ENCODE data around the gene SPG7.
"Not testable (repeated sequence)": the region's sequence is repeated elsewhere in the genome, so short reads cannot be mapped to it uniquely, and the experiment has no call there.

Gene SPG7

DNA sequence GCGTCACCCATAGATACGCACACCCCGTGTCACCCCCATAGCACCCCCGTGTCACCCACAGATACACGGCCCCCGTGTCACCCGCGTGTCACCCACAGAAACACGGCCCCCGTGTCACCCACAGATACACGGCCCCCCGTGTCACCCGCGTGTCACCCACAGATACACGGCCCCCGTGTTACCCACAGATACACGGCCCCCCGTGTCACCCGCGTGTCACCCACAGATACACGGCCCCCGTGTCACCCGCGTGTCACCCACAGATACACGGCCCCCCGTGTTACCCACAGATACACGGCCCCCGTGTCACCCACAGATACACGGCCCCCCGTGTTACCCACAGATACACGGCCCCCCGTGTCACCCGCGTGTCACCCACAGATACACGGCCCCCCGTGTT is 79.5 kb downstream of the SPG7 start:
- DNase-seq (ENCODE audit: low spot score in 2 of 2); H3K4me3 Mint-ChIP-seq; H3K27me3 Mint-ChIP-seq; H3K4me1 Mint-ChIP-seq; H3K9me3 Mint-ChIP-seq; H3K36me3 Mint-ChIP-seq (ENCODE audit: insufficient read depth); H3K27ac Mint-ChIP-seq (ENCODE audit: low read depth); ATAC-seq (replicated peaks; ENCODE audit: extremely low read depth, poor library complexity, severe bottlenecking): not testable (repeated sequence)

- H3K27ac Mint-ChIP-seq (ENCODE audit: low read depth) = no peak overlapping the region
- H3K27me3 Mint-ChIP-seq = no peaks in the 10 kb centered on the region
- peaks cover 2% of the 10 kb centered on the region for H3K4me1 Mint-ChIP-seq
- DNase-seq (ENCODE audit: low spot score in 2 of 2) (no peak), ATAC-seq (replicated peaks; ENCODE audit: extremely low read depth, poor library complexity, severe bottlenecking) (no peak)
- no peak overlapping the region for H3K4me3 Mint-ChIP-seq
- H3K9me3 Mint-ChIP-seq = no peaks in the 10 kb centered on the region
- H3K36me3 Mint-ChIP-seq (ENCODE audit: insufficient read depth) = peaks cover 7% of the 10 kb centered on the region
Measured at GRCh38 chr16:89588413-89589109, 80.4 kb downstream of the SPG7 start.

GRCh38 chr16:89589241-89589926 is 81.2 kb downstream of the SPG7 start:
- H3K9me3 Mint-ChIP-seq = no peaks in the 10 kb centered on the region
- no peak overlapping the region for H3K4me3 Mint-ChIP-seq

GRCh38 chr16:89593841-89594240 is 85.6 kb downstream of the SPG7 start:
- H3K36me3 Mint-ChIP-seq (ENCODE audit: insufficient read depth) = peaks cover 7% of the 10 kb centered on the region
- ATAC-seq (replicated peaks; ENCODE audit: extremely low read depth, poor library complexity, severe bottlenecking) (peak; percentile 97), DNase-seq (ENCODE audit: low spot score in 2 of 2) (peak; percentile 39 to 65)
- no peaks in the 10 kb centered on the region for H3K27me3 Mint-ChIP-seq
- H3K9me3 Mint-ChIP-seq = no peaks in the 10 kb centered on the region
- H3K27ac Mint-ChIP-seq (ENCODE audit: low read depth) = peak overlapping the region; percentile 84
- peak overlapping the region; percentile 67 for H3K4me3 Mint-ChIP-seq
- H3K4me1 Mint-ChIP-seq = peaks cover 9% of the 10 kb centered on the region

More at GRCh38 chr16:89589241-89589926, 81.2 kb downstream of the SPG7 start:
- H3K27ac Mint-ChIP-seq (ENCODE audit: low read depth) = no peak overlapping the region
- DNase-seq (ENCODE audit: low spot score in 2 of 2) = no peak
- peaks cover 9% of the 10 kb centered on the region for H3K4me1 Mint-ChIP-seq
- peaks cover 11% of the 10 kb centered on the region for H3K36me3 Mint-ChIP-seq (ENCODE audit: insufficient read depth)
- H3K27me3 Mint-ChIP-seq = no peaks in the 10 kb centered on the region
- no peak for ATAC-seq (replicated peaks; ENCODE audit: extremely low read depth, poor library complexity, severe bottlenecking)

- no peaks in the 10 kb centered on the region for H3K27me3 Mint-ChIP-seq
- no peak overlapping the region for H3K4me3 Mint-ChIP-seq
- H3K4me1 Mint-ChIP-seq = peaks cover 14% of the 10 kb centered on the region
- no peaks in the 10 kb centered on the region for H3K9me3 Mint-ChIP-seq
- no peak for ATAC-seq (replicated peaks; ENCODE audit: extremely low read depth, poor library complexity, severe bottlenecking)
- no peak for DNase-seq (ENCODE audit: low spot score in 2 of 2)
- peaks cover 7% of the 10 kb centered on the region for H3K36me3 Mint-ChIP-seq (ENCODE audit: insufficient read depth)
- H3K27ac Mint-ChIP-seq (ENCODE audit: low read depth) = no peak overlapping the region
Measured at GRCh38 chr16:89595330-89596060, 87.3 kb downstream of the SPG7 start.

DNA sequence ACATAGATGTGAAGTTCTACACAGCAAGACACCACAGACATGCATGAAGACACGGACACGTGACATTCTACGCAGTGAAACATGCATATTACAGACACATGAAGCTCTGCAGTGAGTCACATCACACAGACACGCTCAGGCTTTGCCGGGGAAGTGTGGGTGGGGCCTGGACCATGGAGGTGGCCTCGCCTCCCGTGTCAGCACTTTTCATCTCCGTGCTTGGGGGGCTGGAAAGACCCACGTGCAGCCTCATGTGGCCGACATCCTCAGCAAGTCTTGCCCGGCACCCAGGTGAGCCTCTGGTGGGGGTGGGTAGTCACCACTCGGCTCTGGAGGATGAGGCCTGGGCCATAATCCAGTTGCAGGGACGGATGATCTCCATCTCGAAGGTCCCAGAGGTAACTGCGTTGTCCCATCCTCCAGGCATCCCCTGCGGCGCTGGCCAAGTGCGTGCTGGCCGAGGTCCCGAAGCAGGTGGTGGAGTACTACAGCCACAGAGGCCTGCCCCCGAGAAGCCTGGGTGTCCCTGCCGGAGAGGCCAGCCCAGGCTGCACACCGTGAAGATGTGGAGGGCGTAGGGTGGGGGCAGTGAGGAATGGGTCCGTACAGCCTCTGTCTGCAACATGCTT is 88.0 kb downstream of the SPG7 start:
- no peaks in the 10 kb centered on the region for H3K27me3 Mint-ChIP-seq
- no peaks in the 10 kb centered on the region for H3K9me3 Mint-ChIP-seq
- peaks cover 14% of the 10 kb centered on the region for H3K4me1 Mint-ChIP-seq
- H3K27ac Mint-ChIP-seq (ENCODE audit: low read depth) = no peak overlapping the region
- DNase-seq (ENCODE audit: low spot score in 2 of 2) = no peak
- no peak for ATAC-seq (replicated peaks; ENCODE audit: extremely low read depth, poor library complexity, severe bottlenecking)
- H3K36me3 Mint-ChIP-seq (ENCODE audit: insufficient read depth) = peaks cover 7% of the 10 kb centered on the region
- no peak overlapping the region for H3K4me3 Mint-ChIP-seq

- Mint-ChIP-seq H3K27ac (ENCODE audit: low read depth) (no peak overlapping the region), H3K36me3 (ENCODE audit: insufficient read depth) (peaks cover 7% of the 10 kb centered on the region), H3K4me1 (peaks cover 15% of the 10 kb centered on the region), H3K27me3 (no peaks in the 10 kb centered on the region), H3K9me3 (no peaks in the 10 kb centered on the region), H3K4me3 (no peak overlapping the region)
- DNase-seq (ENCODE audit: low spot score in 2 of 2) (no peak), ATAC-seq (replicated peaks; ENCODE audit: extremely low read depth, poor library complexity, severe bottlenecking) (no peak)
Measured at GRCh38 chr16:89596957-89597649, 88.9 kb downstream of the SPG7 start.

DNA sequence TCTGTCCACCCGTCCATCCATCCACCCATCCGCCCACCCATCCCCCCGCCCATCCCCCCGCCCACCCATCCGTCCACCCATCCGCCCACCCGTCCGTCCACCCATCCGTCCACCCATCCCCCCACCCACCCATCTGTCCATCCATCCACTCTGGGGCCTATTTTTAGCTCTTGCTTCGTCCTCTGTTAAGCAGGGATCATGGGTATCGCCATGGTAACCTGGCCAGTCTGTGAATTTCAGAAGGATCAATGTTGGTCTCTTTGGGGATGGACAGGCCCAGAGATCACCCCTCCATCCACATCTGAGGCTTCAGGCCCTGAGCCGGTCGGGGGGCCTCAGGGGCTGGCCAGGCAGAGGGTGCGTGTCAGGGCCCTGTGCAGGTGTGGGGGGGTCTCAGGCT is 90.0 kb downstream of the SPG7 start:
- no peak for DNase-seq (ENCODE audit: low spot score in 2 of 2)
- H3K27me3 Mint-ChIP-seq = no peaks in the 10 kb centered on the region
- H3K9me3 Mint-ChIP-seq = no peaks in the 10 kb centered on the region
- H3K27ac Mint-ChIP-seq (ENCODE audit: low read depth) = no peak overlapping the region
- peaks cover 25% of the 10 kb centered on the region for H3K4me1 Mint-ChIP-seq
- ATAC-seq (replicated peaks; ENCODE audit: extremely low read depth, poor library complexity, severe bottlenecking) = no peak
- peaks cover 7% of the 10 kb centered on the region for H3K36me3 Mint-ChIP-seq (ENCODE audit: insufficient read depth)
- H3K4me3 Mint-ChIP-seq = no peak overlapping the region

- H3K9me3 Mint-ChIP-seq = no peaks in the 10 kb centered on the region
- H3K27ac Mint-ChIP-seq (ENCODE audit: low read depth) = no peak overlapping the region
- H3K4me3 Mint-ChIP-seq = no peak overlapping the region
- no peaks in the 10 kb centered on the region for H3K36me3 Mint-ChIP-seq (ENCODE audit: insufficient read depth)
- peaks cover 16% of the 10 kb centered on the region for H3K4me1 Mint-ChIP-seq
- peak; percentile 52 for ATAC-seq (replicated peaks; ENCODE audit: extremely low read depth, poor library complexity, severe bottlenecking)
- no peaks in the 10 kb centered on the region for H3K27me3 Mint-ChIP-seq
- DNase-seq (ENCODE audit: low spot score in 2 of 2) = peak in 1 of 2 donors; percentile 45
Measured at GRCh38 chr16:89599451-89599858, 91.3 kb downstream of the SPG7 start.

GRCh38 chr16:89599902-89600301 is 91.7 kb downstream of the SPG7 start:
- Mint-ChIP-seq H3K4me1 (peaks cover 16% of the 10 kb centered on the region), H3K27me3 (no peaks in the 10 kb centered on the region), H3K4me3 (no peak overlapping the region), H3K36me3 (ENCODE audit: insufficient read depth) (peaks cover 1% of the 10 kb centered on the region), H3K27ac (ENCODE audit: low read depth) (no peak overlapping the region), H3K9me3 (no peaks in the 10 kb centered on the region)
- DNase-seq (ENCODE audit: low spot score in 2 of 2) = no peak
- no peak for ATAC-seq (replicated peaks; ENCODE audit: extremely low read depth, poor library complexity, severe bottlenecking)

DNA sequence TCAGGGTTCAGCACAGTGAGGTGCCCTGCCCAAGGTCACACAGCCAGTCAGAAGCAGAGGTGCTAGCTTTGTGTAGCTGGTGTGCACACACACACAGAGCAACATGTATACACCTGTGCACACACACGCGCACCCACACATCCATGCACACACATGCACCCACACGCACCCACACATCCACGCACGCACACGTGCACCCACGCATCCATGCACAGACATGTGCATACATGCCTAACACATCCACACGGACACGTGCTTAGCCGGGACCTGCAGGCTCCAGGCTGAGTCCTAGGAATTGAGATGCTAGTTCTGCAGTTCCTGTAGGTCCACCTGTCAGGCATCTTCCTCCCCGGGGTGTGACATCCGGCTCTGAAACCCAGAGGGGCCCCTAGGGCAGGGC is 92.2 kb downstream of the SPG7 start:
- Mint-ChIP-seq H3K27me3 (no peaks in the 10 kb centered on the region), H3K27ac (ENCODE audit: low read depth) (no peak overlapping the region), H3K4me1 (peaks cover 16% of the 10 kb centered on the region), H3K4me3 (no peak overlapping the region), H3K9me3 (no peaks in the 10 kb centered on the region), H3K36me3 (ENCODE audit: insufficient read depth) (peaks cover 1% of the 10 kb centered on the region)
- no peak for ATAC-seq (replicated peaks; ENCODE audit: extremely low read depth, poor library complexity, severe bottlenecking)
- no peak for DNase-seq (ENCODE audit: low spot score in 2 of 2)

DNA sequence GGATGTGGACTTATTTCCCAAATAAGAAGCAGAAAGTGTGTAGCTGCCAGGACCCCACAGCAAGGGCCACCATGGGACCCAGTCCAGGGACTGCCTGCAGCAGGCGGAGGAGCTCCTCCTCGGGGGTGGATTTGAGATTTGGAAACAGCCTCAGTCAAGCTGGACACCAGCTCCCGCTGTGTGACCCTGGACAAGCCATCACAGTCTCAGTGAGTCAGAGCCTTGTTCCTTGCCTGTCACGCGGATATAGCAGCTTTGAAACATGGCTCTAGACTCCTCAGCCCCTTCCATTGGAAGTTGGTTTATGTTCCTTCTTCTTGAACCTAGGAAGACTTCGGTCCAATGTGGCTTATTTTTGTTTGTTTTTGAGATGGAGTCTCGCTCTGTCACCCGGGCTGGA is 92.8 kb downstream of the SPG7 start:
- no peak for ATAC-seq (replicated peaks; ENCODE audit: extremely low read depth, poor library complexity, severe bottlenecking)
- no peak for DNase-seq (ENCODE audit: low spot score in 2 of 2)
- H3K36me3 Mint-ChIP-seq (ENCODE audit: insufficient read depth) = peaks cover 1% of the 10 kb centered on the region
- H3K4me3 Mint-ChIP-seq = no peak overlapping the region
- no peak overlapping the region for H3K27ac Mint-ChIP-seq (ENCODE audit: low read depth)
- H3K4me1 Mint-ChIP-seq = peaks cover 16% of the 10 kb centered on the region
- no peaks in the 10 kb centered on the region for H3K27me3 Mint-ChIP-seq
- no peaks in the 10 kb centered on the region for H3K9me3 Mint-ChIP-seq
